Stimulated activated naive CD4-positive, alpha-beta T cell treated with Interleukin-2 at 50 U/mL for 16 hours (primary cell): ENCODE results near the gene CELSR1.
"Not testable (repeated sequence)": the region's sequence is repeated elsewhere in the genome, so short reads cannot be mapped to it uniquely, and the experiment has no call there.

Experiments used
- DNase-seq: peaks from one replicate; lab custom pipeline; 2025; lab: John Stamatoyannopoulos, UW

Gene CELSR1

DNA sequence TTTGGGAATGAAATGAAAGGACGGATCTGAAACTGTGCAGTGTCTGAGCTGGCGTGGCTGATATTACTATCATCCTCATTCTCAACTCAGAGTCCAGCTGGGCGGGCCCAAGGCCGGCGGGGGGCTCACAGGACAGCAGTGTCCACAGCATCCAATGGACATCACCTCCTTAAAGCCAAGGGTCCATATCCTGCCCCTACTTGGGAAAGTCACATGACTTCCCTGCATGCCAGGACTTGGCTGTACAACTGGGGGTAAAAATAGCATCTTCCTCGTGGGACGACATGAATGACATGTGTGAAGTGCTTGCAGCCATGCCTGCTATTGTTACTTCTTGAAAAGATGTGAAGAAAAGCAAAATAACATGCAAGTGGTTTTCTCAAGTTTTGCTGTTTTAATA is 119.7 kb downstream of the CELSR1 start:
- DNase-seq, result no peak

GRCh38 chr22:46416891-46417580 is 120.4 kb downstream of the CELSR1 start:
- no peak for DNase-seq

DNA sequence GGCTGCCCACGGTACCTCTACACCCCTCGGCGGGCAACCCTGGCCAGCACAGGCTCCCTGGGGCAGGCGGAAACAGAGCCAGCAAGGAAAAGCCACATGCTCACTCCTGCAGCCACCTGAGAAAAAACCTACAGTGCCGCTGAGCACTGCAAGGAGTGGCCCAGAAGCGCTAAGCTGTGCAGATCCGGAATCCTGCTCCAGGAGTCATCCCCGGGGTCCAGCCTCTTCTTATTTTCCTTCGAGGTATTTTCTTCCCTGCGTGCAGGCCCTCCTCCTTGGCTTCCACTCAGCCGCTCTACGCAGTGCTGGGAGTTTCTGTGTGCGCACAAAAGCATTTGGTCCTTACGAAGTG is 120.9 kb downstream of the CELSR1 start:
- DNase-seq, result no peak

GRCh38 chr22:46415776-46416519 is 121.5 kb downstream of the CELSR1 start:
- no peak for DNase-seq

DNA sequence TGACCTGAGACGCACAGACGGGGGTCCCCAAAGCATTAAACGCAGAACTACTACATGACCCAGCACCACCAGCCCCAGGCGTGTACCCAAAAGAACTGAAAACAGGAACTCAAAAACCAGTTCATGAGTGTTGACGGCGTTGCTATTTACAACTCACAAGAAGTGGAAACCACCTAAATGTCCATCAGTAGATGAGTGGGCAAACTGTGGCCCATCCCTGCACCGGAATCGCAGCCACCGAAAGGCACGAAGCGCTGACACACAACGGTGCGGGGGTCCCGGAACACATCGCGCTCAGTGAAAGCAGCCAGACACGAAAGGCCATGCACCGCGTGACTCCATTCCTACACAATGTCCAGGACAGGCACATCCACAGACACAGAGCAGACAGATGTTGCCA is 122.7 kb downstream of the CELSR1 start:
- DNase-seq, result no peak

GRCh38 chr22:46413725-46414379 is 123.6 kb downstream of the CELSR1 start:
- DNase-seq, result no peak

DNA sequence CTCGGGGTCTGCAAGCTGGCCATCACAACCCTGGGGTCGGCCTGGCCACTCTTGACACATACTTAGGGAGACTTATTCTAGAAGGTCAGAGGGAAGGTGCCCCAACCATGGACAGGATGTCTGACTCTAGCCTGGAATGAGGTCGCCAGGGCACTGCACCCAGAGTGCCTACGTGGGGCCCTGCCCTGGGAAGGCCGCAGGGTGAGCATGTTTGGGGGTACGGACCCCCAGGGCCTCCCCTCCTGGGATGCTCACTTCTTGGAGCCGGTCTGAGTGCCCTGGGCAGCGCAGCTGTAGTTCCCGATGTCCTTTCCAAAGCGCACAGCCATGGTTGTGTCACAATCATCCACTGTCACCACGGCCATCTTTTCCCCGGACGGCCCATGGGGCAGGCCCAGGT is 126.1 kb downstream of the CELSR1 start:
- DNase-seq, result no peak

DNA sequence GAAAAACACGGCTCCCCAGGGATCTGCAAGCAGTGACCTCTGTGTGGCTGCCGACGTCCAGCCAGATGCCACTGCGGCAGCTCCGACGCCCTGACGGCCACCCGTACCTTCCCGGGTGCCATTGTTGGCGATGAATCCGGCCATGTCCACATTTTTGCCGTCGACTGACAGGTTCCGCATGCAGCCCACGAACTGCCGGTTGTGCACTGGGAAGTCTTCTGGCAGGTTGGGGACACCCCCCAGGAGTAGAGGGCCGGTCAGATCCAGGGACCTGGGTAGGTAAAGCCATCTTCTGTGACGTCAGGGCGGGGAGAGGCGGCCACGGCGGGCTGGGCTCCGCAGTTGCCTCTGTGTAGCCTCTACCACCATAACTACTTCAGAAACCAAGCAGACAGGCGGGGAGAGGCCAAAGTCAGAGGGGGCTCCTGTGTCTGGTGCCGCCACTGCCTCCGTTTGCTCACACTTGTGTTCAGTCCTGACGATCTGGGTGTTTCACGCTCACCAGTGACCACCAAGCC is 127.1 kb downstream of the CELSR1 start:
- DNase-seq, result no peak

DNA sequence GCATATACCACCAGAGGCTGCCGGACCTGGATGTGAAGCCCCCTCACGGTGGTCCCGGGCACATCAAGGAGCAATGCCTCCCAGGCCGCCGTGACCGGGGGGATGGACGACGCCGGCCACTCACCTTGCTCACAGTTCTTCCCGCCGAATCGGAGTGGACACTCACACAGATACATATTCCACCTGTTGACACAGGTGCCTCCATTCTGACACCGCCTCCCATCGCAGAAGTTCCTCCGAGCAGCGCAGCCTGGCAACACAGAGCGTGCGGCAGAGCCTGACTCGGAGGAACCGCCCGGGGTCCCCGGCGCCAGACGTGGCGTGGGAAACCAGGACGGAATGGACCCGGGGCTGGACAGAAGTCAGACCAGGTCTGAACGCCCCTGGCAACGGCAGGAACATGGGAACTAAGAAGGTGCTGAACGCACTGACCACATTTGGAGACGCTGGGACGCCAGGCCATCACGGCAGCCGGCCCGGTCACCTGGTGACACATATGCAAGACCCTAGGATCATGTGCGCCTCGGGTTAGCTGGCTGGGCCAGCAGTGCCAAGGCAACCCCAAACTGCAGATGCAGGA is 127.7 kb downstream of the CELSR1 start:
- DNase-seq, result no peak

DNA sequence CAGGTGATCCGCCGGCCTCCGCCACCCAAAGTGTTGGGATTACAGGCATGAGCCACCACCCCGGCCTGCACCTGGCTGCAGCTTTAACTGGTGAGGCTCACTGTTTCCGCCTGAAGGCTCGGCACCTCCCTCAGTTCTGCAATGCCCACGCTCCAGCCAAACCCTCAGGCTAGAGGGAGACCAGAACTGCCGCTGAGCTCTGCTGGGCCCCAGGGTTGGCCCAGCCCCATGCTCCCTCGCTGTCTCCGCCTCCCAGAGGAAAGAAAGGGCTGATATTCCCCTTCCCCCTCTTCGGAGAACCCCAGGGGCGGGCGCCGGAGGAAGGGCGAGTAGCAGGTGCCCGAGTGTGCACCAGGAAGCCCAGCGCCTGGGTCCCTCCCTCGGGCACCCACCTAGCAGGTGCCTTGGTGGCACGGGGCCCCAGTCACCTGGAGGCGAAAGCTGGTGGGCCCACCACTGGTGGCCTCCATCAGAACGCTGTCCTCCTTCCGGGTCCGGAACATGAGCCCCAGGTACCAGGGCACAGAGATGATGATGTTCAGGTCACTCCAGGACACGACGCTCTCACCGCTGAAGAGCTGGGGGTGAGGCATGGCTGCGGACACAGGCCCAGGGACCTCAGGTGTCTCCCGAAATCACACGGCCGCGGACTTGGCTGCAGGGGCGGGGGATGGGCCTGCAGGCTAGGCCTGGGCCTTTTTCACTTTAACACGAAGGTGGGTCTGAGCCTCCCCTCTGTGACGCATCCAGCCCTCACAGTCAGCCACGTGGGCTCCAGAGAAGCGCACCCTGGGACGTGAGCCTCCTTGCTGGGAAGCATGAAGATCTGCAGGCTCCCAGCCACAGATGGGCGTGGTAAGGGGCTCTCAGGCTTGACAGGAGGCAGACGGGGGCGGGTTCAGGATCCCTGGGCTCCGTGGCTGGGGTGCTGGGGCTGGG is 128.6 kb downstream of the CELSR1 start:
- no peak for DNase-seq

- no peak for DNase-seq
Observed at GRCh38 chr22:46407748-46408147, 129.7 kb downstream of the CELSR1 start.

DNA sequence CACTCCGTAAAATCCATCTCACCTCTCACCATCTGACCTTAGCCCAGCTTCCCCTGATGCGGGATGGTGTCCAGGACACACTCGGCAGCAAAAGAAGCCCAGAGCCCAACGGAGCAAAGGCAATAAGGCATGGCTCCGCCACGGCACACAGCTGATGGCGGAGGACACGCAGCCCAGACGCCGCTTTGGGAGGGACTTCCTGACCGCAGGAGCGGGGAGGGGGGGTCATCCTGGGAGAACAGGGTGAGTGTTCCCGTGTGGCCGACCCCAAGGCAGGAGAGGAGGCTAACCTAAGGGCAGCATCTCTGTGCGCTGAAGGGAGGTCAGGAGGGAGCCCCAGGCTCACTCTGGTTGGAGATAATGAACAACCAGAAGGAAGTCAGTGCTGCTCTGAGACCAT is 130.6 kb downstream of the CELSR1 start:
- no peak for DNase-seq

- no peak for DNase-seq
Observed at GRCh38 chr22:46406349-46406748, 131.1 kb downstream of the CELSR1 start.

- no peak for DNase-seq
Observed at GRCh38 chr22:46405901-46406300, 131.5 kb downstream of the CELSR1 start.

DNA sequence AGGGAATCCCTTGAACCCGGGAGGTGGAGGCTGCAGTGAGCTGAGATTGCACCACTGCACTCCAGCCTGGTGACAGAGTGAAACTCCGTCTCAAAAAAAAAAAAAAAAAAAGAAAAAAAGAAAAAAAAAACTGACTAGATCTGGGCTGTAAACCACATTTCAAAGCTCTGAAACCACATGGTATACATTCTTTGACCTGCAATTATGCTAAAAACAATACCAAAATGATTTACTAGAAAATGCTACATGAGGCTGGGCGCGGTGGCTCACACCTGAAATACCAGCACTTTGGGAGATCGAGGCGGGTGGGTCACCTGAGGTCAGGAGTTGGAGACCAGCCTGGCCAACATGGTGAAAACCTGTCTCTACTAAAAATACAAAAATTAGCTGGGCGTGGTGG is 133.5 kb downstream of the CELSR1 start:
- not testable (repeated sequence) for DNase-seq

GRCh38 chr22:46402505-46402904 is 134.9 kb downstream of the CELSR1 start:
- no peak for DNase-seq

- no peak for DNase-seq
Observed at GRCh38 chr22:46401370-46401769, 136.1 kb downstream of the CELSR1 start.

- no peak for DNase-seq
Observed at GRCh38 chr22:46399251-46400024, 138.0 kb downstream of the CELSR1 start.

- no peak for DNase-seq
Observed at GRCh38 chr22:46397951-46398350, 139.5 kb downstream of the CELSR1 start.

GRCh38 chr22:46397514-46397913 is 139.9 kb downstream of the CELSR1 start:
- no peak for DNase-seq

DNA sequence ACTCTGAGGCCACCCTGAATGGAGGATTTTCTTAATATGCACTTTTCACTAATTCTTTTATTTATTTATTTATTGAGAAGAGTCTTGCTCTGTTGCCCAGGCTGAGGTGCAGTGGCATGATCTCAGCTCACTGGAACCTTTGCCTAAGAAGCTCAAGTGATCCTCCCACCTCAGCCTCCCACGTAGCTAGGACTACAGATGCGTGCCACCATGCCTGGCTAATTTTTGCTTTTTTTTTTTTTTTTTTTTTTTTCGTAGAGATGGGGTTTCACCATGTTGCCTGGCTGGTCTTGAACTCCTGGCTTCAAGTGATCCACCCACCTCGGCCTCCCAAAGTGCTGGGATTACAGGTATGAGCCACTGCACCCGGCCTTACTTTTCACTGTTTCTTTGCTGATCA is 140.4 kb downstream of the CELSR1 start:
- not testable (repeated sequence) for DNase-seq
